Naive thymus-derived CD4-positive, alpha-beta T cell (primary cell): ENCODE results near the gene IARS2. TPM values are rescaled to one million over a fixed set of nuclear protein-coding genes. Genes with fewer than 3 reads are reported as not detected.

Source experiments
- ATAC-seq: fragments of 150-1000 bp; cut with Tn5 transposase; 2 replicates; pipeline ENCODE4 v1.10.0; 2021; ENCODE audit warnings: mild to moderate bottlenecking, moderate library complexity
- CTCF ChIA-PET: fragments of 350-600 bp; sonication (Branson Sonifier 250); formaldehyde crosslinking; loops from one replicate; lab custom pipeline; 2021; ENCODE audit warnings: antibody characterized with exemption; lab: Charles Lee
- POLR2A ChIA-PET: fragments of 350-600 bp; sonication (Branson Sonifier 250); formaldehyde crosslinking; loops from one replicate; lab custom pipeline; 2021; ENCODE audit warnings: antibody characterized with exemption, inconsistent platforms; lab: Charles Lee
- DNase-seq, 9 donors: peaks; one replicate each; pipeline versions ENCODE4 v3.0.0 to v3.0.0-alpha.2; 2020 to 2022; ENCODE audit warnings: mixed read lengths in 1 of 9
- H3K27ac ChIP-seq: one replicate; pipeline ENCODE4 v1.7.0; 2013; ENCODE audit warnings: mild to moderate bottlenecking, low read depth, low read length, moderate library complexity
- H3K27me3 ChIP-seq, 2 donors: one replicate each; pipeline ENCODE4 v1.7.0; 2013; ENCODE audit warnings: low read length in 2 of 2, mild to moderate bottlenecking in 2 of 2, moderate library complexity in 2 of 2; ENCODE audit not compliant: control insufficient read depth in 2 of 2, insufficient read depth in 2 of 2
- H3K36me3 ChIP-seq, 3 experiments: 1 replicate in 2 of 3; 2 replicates in 1 of 3; pipeline ENCODE4 v1.7.0; 2013; ENCODE audit warnings: low read length in 3 of 3, mild to moderate bottlenecking in 3 of 3, moderate library complexity in 1 of 3; ENCODE audit not compliant: insufficient read depth in 3 of 3, control insufficient read depth in 2 of 3
- H3K4me1 ChIP-seq, 2 donors: one replicate each; pipeline ENCODE4 v1.7.0; 2013; ENCODE audit warnings: low read length in 2 of 2, mild to moderate bottlenecking in 2 of 2, moderate library complexity in 1 of 2; ENCODE audit not compliant: control insufficient read depth in 2 of 2, insufficient read depth in 2 of 2
- H3K4me3 ChIP-seq: 2 replicates; pipeline ENCODE4 v1.7.0; 2013; ENCODE audit warnings: mild to moderate bottlenecking, low read length
- H3K9me3 ChIP-seq, 3 experiments: 1 replicate in 2 of 3; 2 replicates in 1 of 3; pipeline ENCODE4 v1.7.0; 2013; ENCODE audit warnings: low read length in 3 of 3; ENCODE audit not compliant: control insufficient read depth in 2 of 3
- H3K27ac Mint-ChIP-seq, 9 donors: one replicate each; pipeline ENCODE4 v1.8.0; 2020 to 2022; ENCODE audit warnings: mixed read lengths in 9 of 9, mild to moderate bottlenecking in 8 of 9, moderate library complexity in 5 of 9, inconsistent platforms in 2 of 9
- H3K27me3 Mint-ChIP-seq, 5 donors: one replicate each; pipeline ENCODE4 v1.8.0; 2021 to 2022; ENCODE audit warnings: mixed read lengths in 5 of 5, mild to moderate bottlenecking in 1 of 5
- H3K36me3 Mint-ChIP-seq, 5 donors: one replicate each; pipeline ENCODE4 v1.8.0; 2020 to 2022; ENCODE audit warnings: mixed read lengths in 5 of 5, mild to moderate bottlenecking in 3 of 5, inconsistent platforms in 1 of 5
- H3K4me1 Mint-ChIP-seq, 7 donors: one replicate each; pipeline ENCODE4 v1.8.0; 2020 to 2022; ENCODE audit warnings: mixed read lengths in 7 of 7, mild to moderate bottlenecking in 3 of 7, inconsistent platforms in 1 of 7
- H3K4me3 Mint-ChIP-seq, 10 donors: one replicate each; pipeline ENCODE4 v1.8.0; 2020 to 2022; ENCODE audit warnings: mild to moderate bottlenecking in 10 of 10, mixed read lengths in 10 of 10, moderate library complexity in 6 of 10, inconsistent platforms in 2 of 10
- H3K9me3 Mint-ChIP-seq, 11 donors: one replicate each; pipeline ENCODE4 v1.8.0; 2020 to 2022; ENCODE audit warnings: mixed read lengths in 11 of 11, mild to moderate bottlenecking in 4 of 11, inconsistent platforms in 1 of 11, moderate library complexity in 1 of 11
- intact Hi-C, 2 donors: fragments of 100-400 bp; cut with micrococcal nuclease; formaldehyde crosslinking; loops; one replicate each; pipeline ENCODE4 v1.15.1; 2023
- polyA plus RNA-seq, 2 donors: library from polyadenylated mRNA; unstranded; fragments of 300-500 nt; fragmentation: Illumina TruSeq; gene quantifications; one replicate each; pipeline ENCODE4 v1.2.3, GENCODE V29; 2021
- total RNA-seq, 6 experiments: library from RNA in 5 of 6; stranded (reverse) in 5 of 6; gene quantifications; 1 replicate in 5 of 6; 2 replicates in 1 of 6; pipeline ENCODE4 v1.2.3 and lab custom pipeline; 2021 to 2026

The IARS2 gene
- total and polyA plus RNA-seq, 7 experiments from 2014 or later = 27.2 to 85.1 (median 45.8) TPM

GRCh38 chr1:220137019-220137786, 43.3 kb downstream of the IARS2 start:
- H3K36me3 ChIP-seq = peaks cover 20 to 89% (median 22%) of the 10 kb centered on the region in 3 experiments
- H3K36me3 Mint-ChIP-seq = peaks cover 15 to 61% (median 29%) of the 10 kb centered on the region in 5 donors
- no peaks in the 10 kb centered on the region for H3K27me3 Mint-ChIP-seq
- intact Hi-C loops = no loop called here
- H3K4me3 Mint-ChIP-seq = peak overlapping the region in 2 of 10 donors; percentile 16 to 30
- H3K4me1 ChIP-seq = no peaks in the 10 kb centered on the region
- H3K27ac Mint-ChIP-seq = peak overlapping the region; percentile 59 to 87 (median 80)
- DNase-seq (peak in 5 of 9 donors; percentile 16 to 51 (median 23)), ATAC-seq (peak; percentile 91)
- ChIA-PET POLR2A (interaction anchor here (0.7 kb wide), 1 partner anchor 32 kb away, joined by 4 read pairs; no protein-coding TSS in a partner anchor), CTCF (interaction anchor here (0.7 to 1.0 kb wide), 2 partner anchors 24 to 62 kb away, joined by 3 to 6 read pairs; no protein-coding TSS in a partner anchor)
- H3K4me1 Mint-ChIP-seq = peaks cover 2 to 14% (median 8%) of the 10 kb centered on the region in 7 donors
- peak overlapping the region; percentile 20 for H3K27ac ChIP-seq
- no peaks in the 10 kb centered on the region for H3K9me3 Mint-ChIP-seq
- H3K9me3 ChIP-seq = no peaks in the 10 kb centered on the region
- H3K4me3 ChIP-seq = no peak overlapping the region
- no peaks in the 10 kb centered on the region for H3K27me3 ChIP-seq

DNA sequence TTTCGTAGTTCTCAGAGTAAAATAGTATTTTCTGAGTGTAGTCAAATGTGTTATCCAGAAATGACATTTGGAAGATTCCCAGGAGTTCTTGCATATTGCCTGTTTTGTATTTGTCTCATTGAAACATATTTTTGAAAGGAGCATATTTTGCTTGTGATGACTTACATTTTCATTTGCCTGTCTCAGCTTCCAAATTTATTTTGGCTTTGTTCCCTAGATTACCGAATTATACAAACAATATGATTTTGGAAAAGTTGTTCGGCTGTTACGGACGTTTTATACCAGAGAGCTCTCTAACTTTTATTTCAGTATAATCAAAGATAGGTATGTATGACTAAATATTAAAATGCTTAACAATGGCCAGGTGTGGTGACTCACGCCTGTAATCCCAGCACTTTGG, 46.0 kb downstream of the IARS2 start:
- Mint-ChIP-seq H3K4me1 (peaks cover 0 to 14% (median 8%) of the 10 kb centered on the region in 7 donors), H3K27ac (peak overlapping the region in 1 of 9 donors; percentile 17), H3K27me3 (no peaks in the 10 kb centered on the region), H3K36me3 (peaks cover 15 to 57% (median 36%) of the 10 kb centered on the region in 5 donors), H3K9me3 (no peaks in the 10 kb centered on the region), H3K4me3 (no peak overlapping the region)
- DNase-seq = no peak
- Histone ChIP-seq H3K4me3 (no peak overlapping the region), H3K36me3 (peaks cover 20 to 73% (median 21%) of the 10 kb centered on the region in 3 experiments), H3K4me1 (no peaks in the 10 kb centered on the region), H3K27me3 (no peaks in the 10 kb centered on the region), H3K27ac (no peak overlapping the region), H3K9me3 (no peaks in the 10 kb centered on the region)
- ChIA-PET POLR2A (no interaction called here), CTCF (no interaction called here)
- intact Hi-C loops = no loop called here
- ATAC-seq = no peak

DNA sequence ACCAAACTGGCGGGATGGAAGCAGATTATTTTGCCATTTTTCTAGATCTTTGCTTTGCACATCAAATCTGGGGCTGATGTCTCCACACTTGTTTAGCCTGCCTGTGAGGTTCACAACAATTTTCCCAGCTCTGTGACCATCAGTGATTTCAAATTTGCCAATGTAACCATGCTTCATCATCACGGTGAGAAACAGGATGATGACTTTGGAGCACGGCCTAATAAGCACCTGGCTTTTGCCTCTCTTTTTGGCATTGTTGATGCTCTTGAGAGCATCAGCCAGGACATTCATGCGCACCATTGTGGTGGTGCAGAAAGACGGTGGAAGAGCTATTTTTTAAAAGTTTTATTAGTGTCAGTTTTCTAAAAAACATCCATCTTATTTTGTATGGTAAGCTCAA, 50.1 kb downstream of the IARS2 start:
- no peak overlapping the region for H3K4me3 ChIP-seq
- peaks cover 17 to 63% (median 29%) of the 10 kb centered on the region in 3 experiments for H3K36me3 ChIP-seq
- H3K27me3 ChIP-seq = no peaks in the 10 kb centered on the region
- H3K4me3 Mint-ChIP-seq = no peak overlapping the region
- ATAC-seq = no peak
- peaks cover 15 to 60% (median 40%) of the 10 kb centered on the region in 5 donors for H3K36me3 Mint-ChIP-seq
- DNase-seq = no peak
- H3K4me1 Mint-ChIP-seq = no peaks in the 10 kb centered on the region
- H3K9me3 Mint-ChIP-seq = no peaks in the 10 kb centered on the region
- H3K4me1 ChIP-seq = no peaks in the 10 kb centered on the region
- H3K27ac Mint-ChIP-seq = peak overlapping the region in 4 of 9 donors; percentile 21 to 72 (median 42)
- CTCF ChIA-PET = interaction anchor here (0.6 kb wide), 1 partner anchor 54 kb away, joined by 3 read pairs; the partner anchor contains the start of gene BPNT1
- H3K9me3 ChIP-seq = no peaks in the 10 kb centered on the region
- POLR2A ChIA-PET = no interaction called here
- H3K27ac ChIP-seq = no peak overlapping the region
- no peaks in the 10 kb centered on the region for H3K27me3 Mint-ChIP-seq
- intact Hi-C loops = no loop called here

DNA sequence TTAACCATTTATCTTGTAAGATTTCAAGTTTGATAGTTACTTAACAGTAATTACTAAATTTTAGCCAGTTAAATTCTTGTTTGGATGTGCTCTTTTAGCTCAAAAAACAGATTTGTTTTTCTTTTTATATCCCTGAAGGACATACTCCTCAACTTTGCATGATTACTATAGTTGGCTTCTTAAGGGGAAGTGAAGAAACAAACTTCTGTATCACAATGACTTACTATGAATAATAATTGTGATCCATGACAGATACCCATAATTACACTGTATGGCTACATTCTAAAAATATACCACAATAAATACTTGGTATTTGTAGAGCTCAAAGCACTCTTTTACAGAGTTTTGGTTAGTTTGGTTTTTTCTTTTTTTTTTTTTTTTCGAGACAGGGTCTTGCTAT, 55.8 kb downstream of the IARS2 start:
- POLR2A ChIA-PET = no interaction called here
- Histone ChIP-seq H3K27me3 (no peaks in the 10 kb centered on the region), H3K4me3 (no peak overlapping the region), H3K27ac (no peak overlapping the region), H3K36me3 (peaks cover 4 to 54% (median 13%) of the 10 kb centered on the region in 3 experiments), H3K4me1 (no peaks in the 10 kb centered on the region), H3K9me3 (no peaks in the 10 kb centered on the region)
- Mint-ChIP-seq H3K9me3 (no peaks in the 10 kb centered on the region), H3K27ac (peak overlapping the region in 3 of 9 donors; percentile 36 to 46 (median 43)), H3K4me3 (no peak overlapping the region), H3K36me3 (peaks cover 0 to 43% (median 16%) of the 10 kb centered on the region in 5 donors), H3K4me1 (no peaks in the 10 kb centered on the region), H3K27me3 (no peaks in the 10 kb centered on the region)
- DNase-seq (no peak), ATAC-seq (no peak)
- intact Hi-C loops = no loop called here
- CTCF ChIA-PET = no interaction called here

DNA sequence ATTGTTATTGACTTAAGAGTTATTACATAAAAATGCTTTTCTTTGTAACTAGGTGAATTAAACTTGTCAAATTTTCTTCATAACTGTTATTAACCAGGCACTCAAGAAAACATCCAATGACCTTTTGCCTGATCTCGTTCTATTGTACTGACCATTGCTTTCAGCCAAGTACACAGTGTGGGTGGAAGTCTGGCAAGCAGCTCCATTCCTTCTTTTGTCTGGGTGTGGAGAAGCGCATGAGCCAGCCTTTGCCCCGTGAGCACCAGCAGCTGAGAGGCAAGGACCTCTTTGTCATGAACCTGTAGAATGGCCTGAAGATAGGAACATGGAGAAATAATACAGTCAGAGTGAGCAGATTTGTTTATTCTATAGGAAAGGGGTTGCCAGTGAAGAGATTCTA, 57.5 kb downstream of the IARS2 start:
- Mint-ChIP-seq H3K36me3 (peaks cover 2 to 40% (median 11%) of the 10 kb centered on the region in 5 donors), H3K4me3 (no peak overlapping the region), H3K27ac (peak overlapping the region in 4 of 9 donors; percentile 20 to 63 (median 28)), H3K9me3 (no peaks in the 10 kb centered on the region), H3K27me3 (no peaks in the 10 kb centered on the region), H3K4me1 (peaks cover 0 to 3% (median 2%) of the 10 kb centered on the region in 7 donors)
- Histone ChIP-seq H3K4me3 (no peak overlapping the region), H3K4me1 (no peaks in the 10 kb centered on the region), H3K36me3 (peaks cover 4 to 56% (median 7%) of the 10 kb centered on the region in 3 experiments), H3K27me3 (no peaks in the 10 kb centered on the region), H3K27ac (no peak overlapping the region), H3K9me3 (no peaks in the 10 kb centered on the region)
- POLR2A ChIA-PET = no interaction called here
- intact Hi-C loops = no loop called here
- CTCF ChIA-PET = no interaction called here
- DNase-seq (no peak), ATAC-seq (no peak)

- H3K4me1 ChIP-seq = peaks cover 0 to 7% of the 10 kb centered on the region in 2 donors
- CTCF ChIA-PET = no interaction called here
- no peak overlapping the region for H3K27ac ChIP-seq
- DNase-seq = no peak
- no peaks in the 10 kb centered on the region for H3K27me3 ChIP-seq
- intact Hi-C loops = no loop called here
- ATAC-seq = no peak
- peaks cover 8 to 53% (median 25%) of the 10 kb centered on the region in 5 donors for H3K36me3 Mint-ChIP-seq
- H3K27ac Mint-ChIP-seq = peak overlapping the region in 1 of 9 donors; percentile 32
- H3K4me1 Mint-ChIP-seq = peaks cover 7 to 18% (median 14%) of the 10 kb centered on the region in 7 donors
- POLR2A ChIA-PET = no interaction called here
- H3K4me3 Mint-ChIP-seq = no peak overlapping the region
- H3K9me3 Mint-ChIP-seq = peaks cover 0 to 2% (median 0%) of the 10 kb centered on the region in 11 donors
- peaks cover 4 to 57% (median 9%) of the 10 kb centered on the region in 3 experiments for H3K36me3 ChIP-seq
- no peaks in the 10 kb centered on the region for H3K9me3 ChIP-seq
- no peak overlapping the region for H3K4me3 ChIP-seq
- no peaks in the 10 kb centered on the region for H3K27me3 Mint-ChIP-seq
These were observed 59.2 kb downstream of the IARS2 start for GRCh38 chr1:220153147-220153546.
